Measurements from ENCODE around the gene CLEC11A. TPM values are rescaled to one million over a fixed set of nuclear protein-coding genes. Genes with fewer than 3 reads are reported as not detected.

The CLEC11A gene
- total and polyA plus RNA-seq, 7 donors = 2.1 to 20.2 (median 9.5) TPM

- H3K4me1 ChIP-seq = peaks cover 0 to 14% (median 9%) of the 10 kb centered on the region in 4 donors
- WGBS, 2 donors = 68% methylated on average over 5 of the region's 5 CpGs
- peaks cover 0 to 54% (median 12%) of the 10 kb centered on the region in 3 donors for H3K27me3 ChIP-seq
- no peaks in the 10 kb centered on the region for H3K36me3 ChIP-seq
- TF ChIP-seq CTCF (IDR thresholded peaks at IDR 0.05) (no peak), POLR2A (IDR thresholded peaks at IDR 0.05) (no peak), EP300 (IDR thresholded peaks at IDR 0.05) (no peak), POLR2AphosphoS5 (IDR thresholded peaks at IDR 0.05) (no peak)
- H3K4me3 ChIP-seq = no peak overlapping the region
- H3K27ac ChIP-seq = no peak overlapping the region
- intact Hi-C loops (cut with DNase I) = loop anchor here (10.0 kb wide), 2 partner anchors 215 to 365 kb away; partner anchors contain the start of genes ASPDH, JOSD2 and NAPSA
- H3K9me3 ChIP-seq = no peaks in the 10 kb centered on the region
- DNase-seq = no peak
Observed at GRCh38 chr19:50729894-50730293, 6.7 kb downstream of the CLEC11A start.

- intact Hi-C loops (cut with DNase I) = no loop called here
- DNase-seq = no peak
- Histone ChIP-seq H3K27ac (no peak overlapping the region), H3K27me3 (peaks cover 3 to 72% (median 8%) of the 10 kb centered on the region in 3 donors), H3K9me3 (no peaks in the 10 kb centered on the region), H3K36me3 (no peaks in the 10 kb centered on the region), H3K4me3 (no peak overlapping the region), H3K4me1 (no peaks in the 10 kb centered on the region)
- no peak for TF ChIP-seq EP300 (IDR thresholded peaks at IDR 0.05)
- WGBS, 2 donors = 39 to 48% methylated on average over 7 of the region's 7 CpGs
Observed at GRCh38 chr19:50735869-50736268, 12.7 kb downstream of the CLEC11A start.

- no peak overlapping the region for H3K4me3 ChIP-seq
- intact Hi-C loops (cut with DNase I) = no loop called here
- DNase-seq = no peak
- H3K9me3 ChIP-seq = no peaks in the 10 kb centered on the region
- 45 to 70% methylated on average over 5 of the region's 5 CpGs for WGBS, 2 donors
- no peak overlapping the region for H3K27ac ChIP-seq
- no peaks in the 10 kb centered on the region for H3K36me3 ChIP-seq
- TF ChIP-seq EP300 (IDR thresholded peaks at IDR 0.05) (no peak), POLR2AphosphoS5 (IDR thresholded peaks at IDR 0.05) (no peak), CTCF (IDR thresholded peaks at IDR 0.05) (no peak), POLR2A (IDR thresholded peaks at IDR 0.05) (no peak)
- H3K27me3 ChIP-seq = peaks cover 3 to 77% (median 8%) of the 10 kb centered on the region in 3 donors
- no peaks in the 10 kb centered on the region for H3K4me1 ChIP-seq
Observed at GRCh38 chr19:50736338-50736737, 13.2 kb downstream of the CLEC11A start.

GRCh38 chr19:50739132-50739913 is 16.2 kb downstream of the CLEC11A start:
- Histone ChIP-seq H3K4me3 (no peak overlapping the region), H3K4me1 (no peaks in the 10 kb centered on the region), H3K27ac (no peak overlapping the region), H3K36me3 (no peaks in the 10 kb centered on the region), H3K9me3 (no peaks in the 10 kb centered on the region), H3K27me3 (peaks cover 3 to 70% (median 22%) of the 10 kb centered on the region in 3 donors)
- TF ChIP-seq EP300 (IDR thresholded peaks at IDR 0.05) (no peak), POLR2AphosphoS5 (IDR thresholded peaks at IDR 0.05) (no peak), CTCF (IDR thresholded peaks at IDR 0.05) (no peak), POLR2A (IDR thresholded peaks at IDR 0.05) (no peak)
- WGBS, 2 donors = 81 to 85% methylated on average over 23 of the region's 23 CpGs
- intact Hi-C loops (cut with DNase I) = no loop called here
- DNase-seq = no peak

- H3K4me3 ChIP-seq = no peak overlapping the region
- H3K36me3 ChIP-seq = no peaks in the 10 kb centered on the region
- no peaks in the 10 kb centered on the region for H3K9me3 ChIP-seq
- no peak for TF ChIP-seq EP300 (IDR thresholded peaks at IDR 0.05)
- no peak for TF ChIP-seq CTCF (IDR thresholded peaks at IDR 0.05)
- peaks cover 3 to 66% (median 22%) of the 10 kb centered on the region in 3 donors for H3K27me3 ChIP-seq
- no peak overlapping the region for H3K27ac ChIP-seq
- WGBS, 2 donors = 63 to 66% methylated on average over 11 of the region's 11 CpGs
- H3K4me1 ChIP-seq = no peaks in the 10 kb centered on the region
- intact Hi-C loops (cut with DNase I) = no loop called here
- DNase-seq = no peak
Observed at GRCh38 chr19:50739914-50740426, 16.8 kb downstream of the CLEC11A start.

All from sigmoid colon (tissue), 7 donors.